ENCODE data around the gene RNF213. TPM values are rescaled to one million over a fixed set of nuclear protein-coding genes. Genes with fewer than 3 reads are reported as not detected.

The RNF213 gene
- total RNA-seq, 1 donor from 2014 or later = 47.3 TPM

DNA sequence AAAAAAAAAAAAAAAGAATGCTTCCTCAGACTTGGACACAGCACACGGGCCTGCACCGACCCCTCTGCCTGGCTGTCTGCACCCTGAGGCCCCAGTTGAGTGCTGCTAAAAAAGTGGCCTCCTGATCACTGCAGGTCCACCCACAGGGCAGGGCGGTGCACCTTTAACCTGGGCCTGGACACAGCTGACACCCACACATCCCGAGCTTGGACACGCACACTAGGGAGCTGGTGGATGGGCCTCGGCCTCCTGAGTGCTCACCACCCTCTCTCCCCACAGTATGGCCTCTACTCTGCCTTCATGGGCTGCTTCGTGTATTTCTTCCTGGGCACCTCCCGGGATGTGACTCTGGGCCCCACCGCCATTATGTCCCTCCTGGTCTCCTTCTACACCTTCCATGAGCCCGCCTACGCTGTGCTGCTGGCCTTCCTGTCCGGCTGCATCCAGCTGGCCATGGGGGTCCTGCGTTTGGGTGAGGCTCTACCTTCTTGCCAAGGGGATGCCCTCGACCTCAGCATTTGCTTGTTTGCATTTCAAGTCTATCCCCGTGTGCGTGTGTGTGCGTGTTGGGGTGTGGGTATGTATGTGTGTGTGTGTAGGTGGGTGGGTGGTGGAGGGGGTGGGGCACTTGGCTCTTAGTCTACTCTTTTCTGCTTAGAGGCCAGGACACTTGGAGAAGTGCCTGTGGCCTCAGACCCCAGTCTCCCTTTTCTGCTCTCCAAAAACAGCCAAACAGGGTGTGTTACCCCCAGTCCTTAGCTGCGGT lies 38.1 kb upstream of the RNF213 start:
- DNase-seq (ENCODE audit: extremely low spot score, unreplicated experiment) = no peak
- Mint-ChIP-seq H3K4me1 (ENCODE audit: unreplicated experiment) (peaks cover 28% of the 10 kb centered on the region), H3K27me3 (no peaks in the 10 kb centered on the region), H3K9me3 (no peaks in the 10 kb centered on the region), H3K36me3 (peaks cover 10% of the 10 kb centered on the region), H3K27ac (peak overlapping the region; percentile 34), H3K4me3 (peak overlapping the region; percentile 71)
- TF ChIP-seq, protein P1, sequence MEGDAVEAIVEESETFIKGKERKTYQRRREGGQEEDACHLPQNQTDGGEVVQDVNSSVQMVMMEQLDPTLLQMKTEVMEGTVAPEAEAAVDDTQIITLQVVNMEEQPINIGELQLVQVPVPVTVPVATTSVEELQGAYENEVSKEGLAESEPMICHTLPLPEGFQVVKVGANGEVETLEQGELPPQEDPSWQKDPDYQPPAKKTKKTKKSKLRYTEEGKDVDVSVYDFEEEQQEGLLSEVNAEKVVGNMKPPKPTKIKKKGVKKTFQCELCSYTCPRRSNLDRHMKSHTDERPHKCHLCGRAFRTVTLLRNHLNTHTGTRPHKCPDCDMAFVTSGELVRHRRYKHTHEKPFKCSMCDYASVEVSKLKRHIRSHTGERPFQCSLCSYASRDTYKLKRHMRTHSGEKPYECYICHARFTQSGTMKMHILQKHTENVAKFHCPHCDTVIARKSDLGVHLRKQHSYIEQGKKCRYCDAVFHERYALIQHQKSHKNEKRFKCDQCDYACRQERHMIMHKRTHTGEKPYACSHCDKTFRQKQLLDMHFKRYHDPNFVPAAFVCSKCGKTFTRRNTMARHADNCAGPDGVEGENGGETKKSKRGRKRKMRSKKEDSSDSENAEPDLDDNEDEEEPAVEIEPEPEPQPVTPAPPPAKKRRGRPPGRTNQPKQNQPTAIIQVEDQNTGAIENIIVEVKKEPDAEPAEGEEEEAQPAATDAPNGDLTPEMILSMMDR (conservative IDR thresholded peaks at IDR 0.05) = no peak

DNA sequence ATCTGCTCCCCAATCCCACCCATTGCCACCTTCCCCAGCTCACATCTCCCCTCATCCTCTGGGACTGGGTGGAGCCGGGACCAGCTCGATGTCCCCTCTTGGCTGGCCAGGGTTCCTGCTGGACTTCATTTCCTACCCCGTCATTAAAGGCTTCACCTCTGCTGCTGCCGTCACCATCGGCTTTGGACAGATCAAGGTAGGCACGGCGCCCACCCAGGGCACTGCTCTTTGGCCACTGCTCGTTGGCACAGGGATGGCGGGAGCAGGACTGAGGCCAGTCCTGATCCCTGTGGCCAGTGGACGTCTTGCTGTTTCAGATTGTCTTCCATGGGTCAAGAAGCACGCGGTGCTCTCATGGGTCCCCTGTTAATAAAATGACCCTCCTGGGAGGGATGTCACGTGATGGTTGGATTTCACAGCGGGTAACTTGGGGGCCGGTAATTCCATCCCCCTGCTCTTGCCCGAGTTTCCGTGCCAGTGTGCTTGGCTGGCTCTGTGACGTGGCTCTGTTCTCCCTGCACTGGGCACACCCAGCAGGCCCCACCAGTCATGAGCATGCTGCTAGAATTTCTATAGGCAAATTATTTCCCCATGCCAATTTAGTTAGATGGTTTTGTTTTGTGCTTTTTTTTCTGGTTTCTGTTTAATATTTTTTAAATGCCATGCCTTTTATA lies 37.4 kb upstream of the RNF213 start:
- Mint-ChIP-seq H3K4me1 (ENCODE audit: unreplicated experiment) (peaks cover 28% of the 10 kb centered on the region), H3K27me3 (no peaks in the 10 kb centered on the region), H3K27ac (peak overlapping the region; percentile 34), H3K4me3 (peak overlapping the region; percentile 71), H3K36me3 (peaks cover 9% of the 10 kb centered on the region), H3K9me3 (no peaks in the 10 kb centered on the region)
- TF ChIP-seq, protein P1 (conservative IDR thresholded peaks at IDR 0.05) = no peak
- no peak for DNase-seq (ENCODE audit: extremely low spot score, unreplicated experiment)

DNA sequence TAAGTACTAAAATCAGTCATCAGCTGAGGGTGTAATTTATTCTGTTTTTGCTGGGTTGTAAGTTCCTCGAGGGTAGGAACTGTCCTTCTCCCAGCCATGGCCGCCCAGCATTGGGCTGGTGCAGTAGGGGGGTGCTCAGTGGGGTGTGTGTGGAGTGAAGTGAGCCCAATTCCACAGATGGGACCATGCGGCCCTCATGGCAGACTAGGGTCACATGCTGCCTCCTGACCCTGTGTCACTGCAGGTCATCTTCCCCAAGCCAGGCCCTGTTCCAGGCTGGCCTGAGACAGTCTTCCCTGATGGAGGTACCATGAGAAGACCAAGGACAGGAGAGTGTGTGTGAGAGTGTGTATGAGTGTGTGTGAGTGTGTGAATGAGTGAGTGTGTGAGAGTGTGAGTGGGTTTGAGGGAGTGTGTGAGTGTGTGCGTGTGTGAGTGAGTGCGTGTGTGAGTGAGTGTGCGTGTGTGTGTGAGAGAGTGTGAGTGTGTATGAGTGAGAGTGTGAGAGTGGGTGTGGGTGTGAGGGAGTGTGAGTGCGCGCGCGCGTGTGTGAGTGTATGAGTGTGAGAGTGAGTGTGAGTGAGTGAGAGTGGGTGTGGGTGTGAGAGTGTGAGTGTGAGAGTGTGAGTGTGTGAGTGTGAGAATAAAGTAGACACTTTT lies 36.7 kb upstream of the RNF213 start:
- no peaks in the 10 kb centered on the region for H3K27me3 Mint-ChIP-seq
- H3K4me1 Mint-ChIP-seq (ENCODE audit: unreplicated experiment) = peaks cover 22% of the 10 kb centered on the region
- H3K36me3 Mint-ChIP-seq = peaks cover 9% of the 10 kb centered on the region
- TF ChIP-seq, protein P1 (conservative IDR thresholded peaks at IDR 0.05) = no peak
- no peaks in the 10 kb centered on the region for H3K9me3 Mint-ChIP-seq
- H3K27ac Mint-ChIP-seq = peak overlapping the region; percentile 19
- no peak overlapping the region for H3K4me3 Mint-ChIP-seq
- DNase-seq (ENCODE audit: extremely low spot score, unreplicated experiment) = no peak

DNA sequence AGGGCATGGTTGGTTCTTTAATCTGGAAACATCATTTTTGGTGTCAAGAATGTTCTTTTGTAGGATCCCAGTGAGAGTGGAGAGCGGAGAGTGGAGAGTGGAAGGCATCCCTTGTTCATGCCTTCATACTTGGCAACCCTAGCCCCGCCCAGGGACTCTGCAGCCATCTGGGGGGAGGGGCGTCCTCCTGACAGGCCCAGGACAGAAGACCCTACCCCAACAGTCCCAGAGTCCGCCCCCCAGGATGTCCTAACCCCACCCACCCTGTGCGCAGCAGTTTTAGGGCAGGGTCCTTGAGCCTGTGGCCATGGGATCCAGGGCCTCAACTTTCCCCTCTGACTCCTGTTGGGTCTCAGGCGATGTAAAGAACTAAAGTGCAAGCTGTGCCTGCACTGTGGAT lies 36.0 kb upstream of the RNF213 start:
- H3K27me3 Mint-ChIP-seq = no peaks in the 10 kb centered on the region
- peaks cover 9% of the 10 kb centered on the region for H3K36me3 Mint-ChIP-seq
- H3K27ac Mint-ChIP-seq = no peak overlapping the region
- no peak overlapping the region for H3K4me3 Mint-ChIP-seq
- TF ChIP-seq, protein P1 (conservative IDR thresholded peaks at IDR 0.05) = no peak
- no peaks in the 10 kb centered on the region for H3K9me3 Mint-ChIP-seq
- no peak for DNase-seq (ENCODE audit: extremely low spot score, unreplicated experiment)
- H3K4me1 Mint-ChIP-seq (ENCODE audit: unreplicated experiment) = peaks cover 16% of the 10 kb centered on the region

DNA sequence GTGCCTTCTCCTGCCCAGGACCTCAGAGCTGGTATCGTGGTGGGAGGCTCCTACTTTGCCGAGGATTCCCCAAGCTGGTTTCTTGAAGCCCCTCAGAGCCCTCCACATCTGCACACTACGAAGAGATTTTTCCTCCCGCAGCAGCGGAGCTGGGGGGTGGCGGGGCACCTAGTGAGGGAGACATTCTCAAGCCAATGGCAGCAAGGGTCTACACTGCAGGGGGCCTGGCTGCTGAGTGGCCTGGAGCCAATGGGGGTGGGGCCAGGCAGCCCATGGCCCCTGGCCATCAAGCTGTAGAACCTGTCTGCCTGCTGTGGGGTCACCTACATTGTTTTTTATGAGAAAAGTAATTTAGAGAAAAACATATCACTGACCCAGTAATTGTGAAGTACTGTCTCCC lies 35.4 kb upstream of the RNF213 start:
- Mint-ChIP-seq H3K4me1 (ENCODE audit: unreplicated experiment) (peaks cover 16% of the 10 kb centered on the region), H3K27me3 (no peaks in the 10 kb centered on the region), H3K27ac (peak overlapping the region; percentile 31), H3K4me3 (no peak overlapping the region), H3K9me3 (no peaks in the 10 kb centered on the region), H3K36me3 (peaks cover 12% of the 10 kb centered on the region)
- TF ChIP-seq, protein P1 (conservative IDR thresholded peaks at IDR 0.05) = no peak
- no peak for DNase-seq (ENCODE audit: extremely low spot score, unreplicated experiment)

Data from type B pancreatic cell (in vitro differentiated cells).